Mucosa of descending colon (tissue), 3 donors: ENCODE results near the gene MAPRE2. TPM values are rescaled to one million over a fixed set of nuclear protein-coding genes. Genes with fewer than 3 reads are reported as not detected.

Experiments used
- ATAC-seq: fragments of 200-7000 bp; cut with Tn5 transposase; one replicate; pipeline ENCODE4 v1.9.1; 2020; ENCODE audit warnings: mild to moderate bottlenecking, moderate library complexity
- DNase-seq, 3 donors: peaks; one replicate each; pipeline ENCODE4 v3.0.0-alpha.2; 2020
- H3K36me3 ChIP-seq: fragments of 200-600 bp; one replicate; pipeline ENCODE4 v1.8.0; 2021; ENCODE audit warnings: low read depth, mild to moderate bottlenecking
- H3K4me1 ChIP-seq: fragments of 200-600 bp; one replicate; pipeline ENCODE4 v1.8.0; 2021; ENCODE audit warnings: low read depth, mild to moderate bottlenecking
- H3K4me3 ChIP-seq: fragments of 200-600 bp; one replicate; pipeline ENCODE4 v1.8.0; 2021; ENCODE audit warnings: mild to moderate bottlenecking
- H3K9me3 ChIP-seq: fragments of 200-600 bp; one replicate; pipeline ENCODE4 v1.8.0; 2021; ENCODE audit warnings: mild to moderate bottlenecking
- CTCF ChIP-seq: fragments of 200-600 bp; IDR thresholded peaks from one replicate; pipeline ENCODE4 v1.8.0; 2022; ENCODE audit warnings: antibody characterized with exemption, mild to moderate bottlenecking
- intact Hi-C, 2 donors: fragments of 100-400 bp; cut with DNase I in 1 of 2; cut with micrococcal nuclease in 1 of 2; formaldehyde crosslinking; loops; one replicate each; pipeline versions ENCODE4 v1.11.0 to v1.11.1; 2022; cut with DNase I, micrococcal nuclease
- total RNA-seq, 3 donors: library from RNA; stranded (reverse); fragmentation: NEBNext Ultra II Directional in 2 of 3; extraction: Animal tissue kit (Norgen Biotek cat#: 25700) in 2 of 3; gene quantifications; one replicate each; pipeline versions ENCODE4 v1.2.1 to v1.2.4, GENCODE V29; 2021 to 2023
- donor health status: DM: no; HTN: no; CAD: no; lungs with moderate emphysema.
- donor health status: DM: no; HTN: no; CAD: no.
- donor health status: DM: no; HTN: yes; CAD: no.

The MAPRE2 gene
- total RNA-seq, 3 donors from 2014 or later = 26.4 to 31.3 (median 27.3) TPM

GRCh38 chr18:35041815-35042387 lies 688 bp downstream of the MAPRE2 start:
- H3K4me1 ChIP-seq = peaks cover 18% of the 10 kb centered on the region
- H3K36me3 ChIP-seq = no peaks in the 10 kb centered on the region
- TF ChIP-seq CTCF = no peak
- ATAC-seq = peak; percentile 5
- DNase-seq = peak in 1 of 3 donors; percentile 18
- intact Hi-C loops = no loop called here
- no peaks in the 10 kb centered on the region for H3K9me3 ChIP-seq
- peak overlapping the region; percentile 40 for H3K4me3 ChIP-seq

- intact Hi-C loops = no loop called here
- peaks cover 18% of the 10 kb centered on the region for H3K4me1 ChIP-seq
- H3K36me3 ChIP-seq = no peaks in the 10 kb centered on the region
- DNase-seq (no peak), ATAC-seq (peak; percentile 23)
- H3K4me3 ChIP-seq = no peak overlapping the region
- H3K9me3 ChIP-seq = no peaks in the 10 kb centered on the region
- TF ChIP-seq CTCF = no peak
These were observed 1.3 kb downstream of the MAPRE2 start for GRCh38 chr18:35042389-35043071.

- Histone ChIP-seq H3K4me3 (no peak overlapping the region), H3K9me3 (no peaks in the 10 kb centered on the region), H3K36me3 (no peaks in the 10 kb centered on the region), H3K4me1 (peaks cover 18% of the 10 kb centered on the region)
- intact Hi-C loops = no loop called here
- TF ChIP-seq CTCF = no peak
- ATAC-seq = no peak
- no peak for DNase-seq
These were observed 2.0 kb downstream of the MAPRE2 start for GRCh38 chr18:35043207-35043606.

GRCh38 chr18:35045121-35045520 lies 3.9 kb downstream of the MAPRE2 start:
- Histone ChIP-seq H3K4me3 (no peak overlapping the region), H3K9me3 (no peaks in the 10 kb centered on the region), H3K36me3 (no peaks in the 10 kb centered on the region), H3K4me1 (peaks cover 18% of the 10 kb centered on the region)
- no peak for DNase-seq
- no peak for TF ChIP-seq CTCF
- ATAC-seq = no peak
- intact Hi-C loops = no loop called here

- intact Hi-C loops = no loop called here
- no peak for DNase-seq
- Histone ChIP-seq H3K4me3 (no peak overlapping the region), H3K36me3 (no peaks in the 10 kb centered on the region), H3K9me3 (no peaks in the 10 kb centered on the region), H3K4me1 (peaks cover 20% of the 10 kb centered on the region)
- no peak for ATAC-seq
- TF ChIP-seq CTCF = no peak
These were observed 4.6 kb downstream of the MAPRE2 start for GRCh38 chr18:35045806-35046205.
